Measurements from ENCODE around the gene PNPLA1.

Gene PNPLA1

GRCh38 chr6:36266913-36267644 lies 2.8 kb upstream of the PNPLA1 start:
- Histone ChIP-seq H3K27ac (ENCODE audit: low read depth, low read length, poor library complexity, severe bottlenecking) (no peak overlapping the region), H3K9ac (ENCODE audit: low read length) (no peak overlapping the region), H3K36me3 (ENCODE audit: insufficient read depth, low read length) (no peaks in the 10 kb centered on the region), H4K20me1 (ENCODE audit: insufficient read depth, low read length) (no peaks in the 10 kb centered on the region), H3K79me2 (ENCODE audit: insufficient read depth, low read length) (no peaks in the 10 kb centered on the region), H3K9me2 (ENCODE audit: low read depth, low read length) (no peaks in the 10 kb centered on the region), H3K27me3 (ENCODE audit: insufficient read depth, low read length) (no peaks in the 10 kb centered on the region; the same call in 1 of the 2 replicates), H2AFZ (ENCODE audit: low read length) (no peak overlapping the region), H3F3A (ENCODE audit: insufficient read depth, low read length) (no peaks in the 10 kb centered on the region), H3K4me1 (ENCODE audit: insufficient read depth, low read length, severe bottlenecking) (no peaks in the 10 kb centered on the region), H3K4me2 (ENCODE audit: low read length) (no peak overlapping the region), H3K9me3 (ENCODE audit: low read length) (no peaks in the 10 kb centered on the region), H3K4me3 (ENCODE audit: low read depth, low read length, poor library complexity, severe bottlenecking) (no peak overlapping the region)
- TF ChIP-seq EZH2 (IDR thresholded peaks at IDR 0.05; ENCODE audit: borderline replicate concordance, low read length) (no peak), CTCF (IDR thresholded peaks at IDR 0.05; ENCODE audit: low read length) (no peak)

DNA sequence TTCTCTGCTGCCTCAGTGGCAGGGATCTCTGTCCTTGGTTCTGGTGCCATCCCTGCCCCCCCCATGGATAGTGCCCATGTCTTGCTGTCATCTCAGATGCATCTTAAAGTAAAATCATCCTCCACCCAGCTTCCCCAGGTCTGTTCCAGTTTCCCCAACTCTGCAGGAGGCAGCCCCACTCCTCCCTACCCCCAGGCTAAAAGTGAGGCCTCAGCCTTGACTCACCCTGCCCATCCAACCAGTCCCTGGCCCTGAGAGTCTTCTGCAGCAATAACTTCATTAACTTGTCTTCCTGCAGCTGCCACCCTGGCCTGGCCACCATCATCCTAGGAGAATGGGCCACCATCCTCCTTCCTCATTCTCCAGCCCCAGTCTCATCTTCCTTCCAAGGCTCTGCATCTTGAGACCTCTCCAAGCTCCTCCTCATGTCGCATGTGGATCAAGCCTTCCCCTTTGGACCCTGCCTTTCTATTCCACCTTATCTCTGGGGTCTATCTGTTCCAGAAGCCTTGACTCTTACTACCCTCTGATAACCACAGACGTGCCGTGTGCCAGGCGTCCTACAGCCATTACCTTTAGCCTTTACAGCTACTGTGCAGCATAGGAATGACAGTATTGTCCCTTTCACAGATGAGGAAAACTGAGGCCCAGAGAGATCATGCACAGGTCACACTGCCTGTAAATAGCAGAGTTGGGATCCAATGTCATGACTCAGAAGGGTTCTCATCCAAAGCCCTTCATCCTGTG lies 2.0 kb upstream of the PNPLA1 start:
- H3K9ac ChIP-seq (ENCODE audit: low read length) = no peak overlapping the region
- no peaks in the 10 kb centered on the region for H4K20me1 ChIP-seq (ENCODE audit: insufficient read depth, low read length)
- H3K9me3 ChIP-seq (ENCODE audit: low read length) = no peaks in the 10 kb centered on the region
- H3K79me2 ChIP-seq (ENCODE audit: insufficient read depth, low read length) = no peaks in the 10 kb centered on the region
- H2AFZ ChIP-seq (ENCODE audit: low read length) = no peak overlapping the region
- H3K36me3 ChIP-seq (ENCODE audit: insufficient read depth, low read length) = no peaks in the 10 kb centered on the region
- TF ChIP-seq EZH2 (IDR thresholded peaks at IDR 0.05; ENCODE audit: borderline replicate concordance, low read length) (no peak), CTCF (IDR thresholded peaks at IDR 0.05; ENCODE audit: low read length) (no peak)
- no peak overlapping the region for H3K4me3 ChIP-seq (ENCODE audit: low read depth, low read length, poor library complexity, severe bottlenecking)
- H3K27me3 ChIP-seq (ENCODE audit: insufficient read depth, low read length) = no peaks in the 10 kb centered on the region; the same call in 1 of the 2 replicates
- H3K4me2 ChIP-seq (ENCODE audit: low read length) = no peak overlapping the region
- H3K4me1 ChIP-seq (ENCODE audit: insufficient read depth, low read length, severe bottlenecking) = no peaks in the 10 kb centered on the region
- no peaks in the 10 kb centered on the region for H3F3A ChIP-seq (ENCODE audit: insufficient read depth, low read length)
- H3K27ac ChIP-seq (ENCODE audit: low read depth, low read length, poor library complexity, severe bottlenecking) = no peak overlapping the region
- no peaks in the 10 kb centered on the region for H3K9me2 ChIP-seq (ENCODE audit: low read depth, low read length)

DNA sequence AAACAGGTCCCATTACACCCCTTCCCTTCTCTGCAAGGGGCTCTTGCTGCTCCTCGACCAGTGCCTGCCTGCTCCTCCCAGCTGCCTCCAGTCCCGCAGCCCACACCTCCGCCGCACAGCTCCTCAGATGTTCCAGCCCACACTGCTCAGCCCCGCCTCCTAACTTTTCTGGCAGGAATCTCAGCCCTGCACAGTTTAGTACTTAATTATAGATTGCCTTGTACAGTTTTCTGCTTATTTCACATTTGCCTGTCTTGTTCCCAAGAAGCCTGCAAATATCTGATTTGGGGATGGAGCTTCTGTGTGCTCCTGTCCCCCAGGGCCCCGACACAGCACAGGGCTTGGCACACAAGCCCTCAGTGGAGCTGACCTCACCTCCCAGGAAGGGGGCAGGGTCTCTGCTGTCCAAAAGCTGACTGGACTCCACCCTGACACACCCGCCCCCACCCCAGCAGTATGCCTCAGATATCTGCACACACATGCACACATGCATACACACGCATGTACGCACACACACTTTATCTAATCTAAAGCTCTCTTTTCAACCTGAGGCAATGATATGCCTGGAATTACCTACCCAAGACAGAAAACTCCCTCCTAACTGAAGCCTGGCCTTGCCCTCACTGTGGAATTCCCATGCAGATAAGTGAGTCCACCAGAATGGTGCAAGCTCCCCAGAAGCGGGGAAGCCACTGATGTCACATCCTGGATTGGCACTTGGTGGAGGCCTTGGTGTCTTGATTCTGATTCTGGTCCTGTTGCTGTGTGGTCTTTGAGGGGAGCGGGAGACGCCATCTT lies 1.2 kb upstream of the PNPLA1 start:
- H3K9me2 ChIP-seq (ENCODE audit: low read depth, low read length) = no peaks in the 10 kb centered on the region
- H3K27ac ChIP-seq (ENCODE audit: low read depth, low read length, poor library complexity, severe bottlenecking) = no peak overlapping the region
- no peaks in the 10 kb centered on the region for H3K79me2 ChIP-seq (ENCODE audit: insufficient read depth, low read length)
- no peaks in the 10 kb centered on the region for H3F3A ChIP-seq (ENCODE audit: insufficient read depth, low read length)
- no peaks in the 10 kb centered on the region for H3K36me3 ChIP-seq (ENCODE audit: insufficient read depth, low read length)
- H3K9me3 ChIP-seq (ENCODE audit: low read length) = no peaks in the 10 kb centered on the region
- H3K4me1 ChIP-seq (ENCODE audit: insufficient read depth, low read length, severe bottlenecking) = no peaks in the 10 kb centered on the region
- no peak overlapping the region for H3K9ac ChIP-seq (ENCODE audit: low read length)
- H4K20me1 ChIP-seq (ENCODE audit: insufficient read depth, low read length) = no peaks in the 10 kb centered on the region
- H2AFZ ChIP-seq (ENCODE audit: low read length) = no peak overlapping the region
- TF ChIP-seq EZH2 (IDR thresholded peaks at IDR 0.05; ENCODE audit: borderline replicate concordance, low read length) = no peak
- TF ChIP-seq CTCF (IDR thresholded peaks at IDR 0.05; ENCODE audit: low read length) = no peak
- no peak overlapping the region for H3K4me3 ChIP-seq (ENCODE audit: low read depth, low read length, poor library complexity, severe bottlenecking)
- no peak overlapping the region for H3K4me2 ChIP-seq (ENCODE audit: low read length)
- no peaks in the 10 kb centered on the region; the same call in 1 of the 2 replicates for H3K27me3 ChIP-seq (ENCODE audit: insufficient read depth, low read length)

Data from OCI-LY1 (cell line).